RWPE1 (cell line): Measurements from ENCODE around the gene AMT.
A peak's percentile ranks its signal among the peaks of the same experiment; 100 is the strongest.

Experiments
- CTCF ChIA-PET: fragments of 350-600 bp; sonication (Branson Sonifier 250); formaldehyde crosslinking; extraction: SDS; loops from one replicate; lab custom pipeline; 2021; lab: Yijun Ruan, JAX
- POLR2A ChIA-PET: fragments of 400-600 bp; formaldehyde crosslinking; extraction: SDS; loops from one replicate; lab custom pipeline; 2020; ENCODE audit warnings: antibody characterized with exemption; ENCODE audit not compliant: low non-redundant PET; lab: Yijun Ruan, JAX
- DNase-seq: peaks from one replicate; pipeline ENCODE4 v3.0.0; 2012; ENCODE audit warnings: low spot score
- H3K27ac ChIP-seq: fragments of 450-650 bp; 2 replicates; pipeline ENCODE4 v1.5.1; 2017
- CTCF ChIP-seq: fragments of 450-650 bp; conservative IDR thresholded peaks from 2 replicates; pipeline ENCODE4 v1.5.1; 2017; ENCODE audit warnings: low read depth, mild to moderate bottlenecking

The AMT gene, protein sequence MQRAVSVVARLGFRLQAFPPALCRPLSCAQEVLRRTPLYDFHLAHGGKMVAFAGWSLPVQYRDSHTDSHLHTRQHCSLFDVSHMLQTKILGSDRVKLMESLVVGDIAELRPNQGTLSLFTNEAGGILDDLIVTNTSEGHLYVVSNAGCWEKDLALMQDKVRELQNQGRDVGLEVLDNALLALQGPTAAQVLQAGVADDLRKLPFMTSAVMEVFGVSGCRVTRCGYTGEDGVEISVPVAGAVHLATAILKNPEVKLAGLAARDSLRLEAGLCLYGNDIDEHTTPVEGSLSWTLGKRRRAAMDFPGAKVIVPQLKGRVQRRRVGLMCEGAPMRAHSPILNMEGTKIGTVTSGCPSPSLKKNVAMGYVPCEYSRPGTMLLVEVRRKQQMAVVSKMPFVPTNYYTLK

GRCh38 chr3:49422379-49423248, at the start of gene AMT:
AMT (minus strand) TSS chr3:49422473; CDS start chr3:49422450, 23 bp downstream.
- CTCF ChIA-PET, result no interaction called here
- DNase-seq, result no peak
- POLR2A ChIA-PET, result no interaction called here
- TF ChIP-seq CTCF, result no peak
- H3K27ac ChIP-seq, result peak within 1 kb of the TSS; percentile 96

DNA sequence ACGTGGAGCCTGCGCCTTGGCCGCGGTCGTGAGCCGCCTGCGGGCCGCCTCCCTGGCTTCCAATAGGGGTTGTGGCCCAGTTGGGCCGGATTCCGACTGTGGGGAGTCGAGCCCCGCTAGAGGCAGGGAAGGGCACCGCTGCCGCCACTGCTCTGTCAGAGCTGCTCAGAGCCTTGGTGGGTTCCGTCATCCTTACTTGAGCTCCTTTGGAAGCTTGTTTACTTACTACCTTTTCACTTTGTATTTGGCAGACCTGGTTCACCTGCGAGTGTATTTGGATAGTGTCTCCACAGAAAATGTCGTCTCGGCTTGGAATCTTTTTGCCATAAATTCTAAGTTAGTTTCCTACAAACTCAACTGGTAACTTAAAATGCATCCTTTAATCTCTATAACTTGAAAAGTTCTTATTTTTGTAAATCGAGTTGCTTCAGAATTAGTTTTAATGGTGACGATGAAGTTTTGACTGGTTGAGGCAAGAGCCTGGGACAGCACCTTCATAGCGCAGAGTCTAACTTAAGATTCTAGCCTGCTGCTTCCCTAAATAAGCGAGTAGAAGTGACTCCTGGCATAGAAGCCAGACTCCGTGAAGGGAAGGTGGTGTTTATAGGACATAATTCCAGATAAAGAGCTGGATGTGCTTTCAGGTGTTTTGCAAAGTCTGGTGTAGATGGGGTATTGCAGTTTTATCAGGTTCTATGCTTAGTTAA, 48.6 kb upstream of the AMT start:
- peak overlapping the region; percentile 100 for H3K27ac ChIP-seq
- CTCF ChIA-PET, result interaction anchor here (0.8 to 1.1 kb wide), 2 partner anchors 21 to 38 kb away, joined by 3 to 5 read pairs; no protein-coding TSS in a partner anchor
- no peak for DNase-seq
- POLR2A ChIA-PET, result interaction anchor here (1.8 kb wide), 1 partner anchor 10 kb away, joined by 7 read pairs; no protein-coding TSS in a partner anchor
- no peak for TF ChIP-seq CTCF

DNA sequence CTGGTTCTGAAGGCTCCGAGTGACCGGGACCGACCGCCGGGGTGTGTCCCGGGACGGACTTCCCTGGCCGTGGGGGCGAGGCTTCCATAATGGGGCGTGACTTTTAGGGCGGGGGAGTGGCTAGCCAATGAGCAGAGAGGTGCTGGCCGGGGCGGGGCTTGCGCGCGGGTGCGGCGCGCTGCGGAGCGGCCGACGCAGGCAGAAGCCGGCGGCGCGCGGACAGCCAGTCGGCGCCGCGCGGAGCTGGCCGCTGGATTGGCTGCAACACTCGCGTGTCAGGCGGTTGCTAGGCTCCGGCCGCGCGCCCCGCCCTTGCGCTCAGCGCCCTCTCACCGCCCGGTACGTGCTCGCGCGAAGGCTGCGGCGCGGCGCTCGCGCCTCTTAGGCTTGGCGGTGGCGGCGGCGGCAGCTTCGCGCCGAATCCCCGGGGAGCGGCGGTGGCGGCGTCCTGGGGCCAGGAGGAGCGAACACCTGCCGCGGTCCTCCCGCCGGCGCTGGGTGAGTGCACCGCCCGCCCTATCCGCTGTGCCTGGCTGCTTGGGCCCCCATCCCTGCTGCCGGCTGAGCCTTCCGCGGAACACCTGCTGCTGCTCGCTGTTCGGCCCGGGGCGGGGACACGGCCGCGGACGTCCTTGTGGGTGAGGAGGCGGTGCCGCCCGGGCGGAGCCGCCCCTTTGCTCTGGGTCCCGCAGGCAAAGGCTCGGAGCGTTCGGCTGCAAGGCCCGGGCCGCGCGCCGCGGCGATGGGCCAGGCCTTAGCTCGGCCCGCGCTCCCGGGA, 47.9 kb upstream of the AMT start, which contains the start of gene DAG1:
TSS of gene DAG1 (plus strand) at position 332 of the 778 bp plus-strand sequence. CDS start 40,268 bp downstream, outside the sequence.
- peak; percentile 95 for DNase-seq
- peak within 1 kb of the TSS; percentile 100 for H3K27ac ChIP-seq
- TF ChIP-seq CTCF, result no peak
- ChIA-PET CTCF (interaction anchor here (0.7 to 1.1 kb wide), 3 partner anchors 21 to 1633 kb away, joined by 3 to 5 read pairs (median 3); no protein-coding TSS in a partner anchor), POLR2A (interaction anchor here (0.6 to 1.8 kb wide), 3 partner anchors 10 to 210 kb away, joined by 3 to 7 read pairs (median 4); no protein-coding TSS in a partner anchor)

DNA sequence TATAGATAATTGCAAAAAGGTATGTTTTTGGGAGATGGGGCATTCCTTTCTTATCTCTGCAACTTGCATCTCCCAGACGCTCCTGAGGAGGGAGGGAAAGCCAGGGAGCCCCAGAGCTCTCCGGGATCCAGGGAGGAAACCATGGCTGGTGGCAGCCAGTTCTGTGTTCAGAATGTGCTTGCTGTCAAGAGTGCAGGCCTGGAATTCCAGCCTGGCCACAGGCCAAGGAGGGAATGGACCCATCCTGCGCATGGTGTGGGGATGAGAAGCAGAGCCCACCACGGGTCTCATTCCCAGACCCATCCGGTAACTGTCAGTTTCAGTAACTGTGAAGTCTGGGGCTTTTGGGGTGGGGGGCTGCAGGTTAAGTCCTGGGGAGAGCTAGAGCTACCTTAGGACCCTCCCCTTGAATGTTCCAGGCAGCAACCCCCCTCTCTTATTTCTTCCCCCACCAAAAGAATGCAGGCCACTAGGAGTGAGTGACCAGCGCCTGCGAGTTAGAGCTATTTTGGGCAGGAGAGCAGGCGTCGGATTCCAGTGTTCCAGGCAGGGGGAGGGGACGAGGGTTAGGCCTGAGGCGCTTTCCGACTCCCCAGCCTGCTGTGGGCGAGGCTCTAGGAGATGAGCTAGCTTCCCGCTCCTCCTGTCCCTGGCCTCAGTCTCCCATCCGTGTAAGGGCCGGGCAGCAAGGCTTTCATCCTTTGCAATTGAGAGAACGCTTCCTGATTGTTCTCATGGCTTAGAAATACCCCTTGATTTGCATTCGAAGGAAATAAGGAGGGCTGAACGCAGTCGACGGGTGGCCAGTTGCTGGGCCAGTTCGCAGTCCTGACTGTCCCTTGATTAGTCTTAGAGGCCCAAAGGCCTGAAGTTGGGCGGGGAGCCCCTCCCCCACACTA, 47.0 kb upstream of the AMT start:
- CTCF ChIA-PET, result interaction anchor here (0.7 to 1.1 kb wide), 2 partner anchors 20 to 1632 kb away, joined by 3 read pairs; no protein-coding TSS in a partner anchor

More for the DNA sequence above, 47.0 kb upstream of the AMT start:
- peak; percentile 62 for DNase-seq
- peak overlapping the region; percentile 100 for H3K27ac ChIP-seq
- POLR2A ChIA-PET, result interaction anchor here (0.6 to 1.8 kb wide), 4 partner anchors 9 to 211 kb away, joined by 3 to 7 read pairs (median 4); partner anchors contain the start of gene RHOA
- no peak for TF ChIP-seq CTCF
